Measurements from ENCODE around the gene TAGLN3.
A peak's percentile ranks its signal among the peaks of the same experiment; 100 is the strongest.

The TAGLN3 gene

GRCh38 chr3:111989061-111989678 lies 9.6 kb upstream of the TAGLN3 start:
- peak; percentile 50 for TF ChIP-seq CTCF (IDR thresholded peaks at IDR 0.05; ENCODE audit: low read depth, low read length)
- no peak overlapping the region for H3K4me3 ChIP-seq (ENCODE audit: low read depth, low read length)

GRCh38 chr3:111993038-111993437 lies 5.7 kb upstream of the TAGLN3 start:
- H3K4me3 ChIP-seq (ENCODE audit: low read depth, low read length): no peak overlapping the region
- no peak for TF ChIP-seq CTCF (IDR thresholded peaks at IDR 0.05; ENCODE audit: low read depth, low read length)

GRCh38 chr3:111999484-112000324 lies 982 bp downstream of the TAGLN3 start:
- peak overlapping the region; percentile 50 for H3K4me3 ChIP-seq (ENCODE audit: low read depth, low read length)
- no peak for TF ChIP-seq CTCF (IDR thresholded peaks at IDR 0.05; ENCODE audit: low read depth, low read length)

- H3K4me3 ChIP-seq (ENCODE audit: low read depth, low read length): no peak overlapping the region
These were observed 1.6 kb downstream of the TAGLN3 start for GRCh38 chr3:112000367-112000771.

GRCh38 chr3:112000966-112001365 lies 2.2 kb downstream of the TAGLN3 start:
- no peak for TF ChIP-seq CTCF (IDR thresholded peaks at IDR 0.05; ENCODE audit: low read depth, low read length)
- H3K4me3 ChIP-seq (ENCODE audit: low read depth, low read length): no peak overlapping the region

More at GRCh38 chr3:112000367-112000771, 1.6 kb downstream of the TAGLN3 start:
- no peak for TF ChIP-seq CTCF (IDR thresholded peaks at IDR 0.05; ENCODE audit: low read depth, low read length)

- no peak overlapping the region for H3K4me3 ChIP-seq (ENCODE audit: low read depth, low read length)
- no peak for TF ChIP-seq CTCF (IDR thresholded peaks at IDR 0.05; ENCODE audit: low read depth, low read length)
These were observed 2.8 kb downstream of the TAGLN3 start for GRCh38 chr3:112001526-112001925.
